Activated CD4-positive, alpha-beta T cell treated with anti-CD3 and anti-CD28 coated beads, Interleukin-2, amount 10 ng/mL, durations not matched to agents 7 days and 5 days (primary cell): Measurements from ENCODE around the gene CDSN. TPM values are rescaled to one million over a fixed set of nuclear protein-coding genes. Genes with fewer than 3 reads are reported as not detected.
A peak's percentile ranks its signal among the peaks of the same experiment; 100 is the strongest.

Source experiments
- CTCF ChIA-PET: fragments of 350-600 bp; sonication (Branson Sonifier 250); formaldehyde crosslinking; loops from one replicate; lab custom pipeline; 2021; ENCODE audit warnings: antibody characterized with exemption; lab: Charles Lee
- POLR2A ChIA-PET: fragments of 350-600 bp; sonication (Branson Sonifier 250); formaldehyde crosslinking; loops from one replicate; lab custom pipeline; 2021; ENCODE audit warnings: antibody characterized with exemption; lab: Charles Lee
- DNase-seq: peaks from one replicate; pipeline ENCODE4 v3.0.0-alpha.2; 2020
- H3K27ac Mint-ChIP-seq: one replicate; pipeline ENCODE4 v1.8.0; 2021; ENCODE audit warnings: mild to moderate bottlenecking, moderate library complexity, mixed read lengths
- H3K27me3 Mint-ChIP-seq: one replicate; pipeline ENCODE4 v1.8.0; 2021; ENCODE audit warnings: mixed read lengths
- H3K36me3 Mint-ChIP-seq: one replicate; pipeline ENCODE4 v1.8.0; 2021; ENCODE audit warnings: low read depth, mixed read lengths
- H3K4me1 Mint-ChIP-seq: one replicate; pipeline ENCODE4 v1.8.0; 2021; ENCODE audit warnings: mixed read lengths
- H3K4me3 Mint-ChIP-seq: one replicate; pipeline ENCODE4 v1.8.0; 2021; ENCODE audit warnings: mild to moderate bottlenecking, moderate library complexity, mixed read lengths
- H3K9me3 Mint-ChIP-seq: one replicate; pipeline ENCODE4 v1.8.0; 2021; ENCODE audit warnings: mixed read lengths
- total RNA-seq, 2 experiments: library from RNA; stranded (reverse); gene quantifications; one replicate each; pipeline ENCODE4 v1.2.3, GENCODE V29; 2021

Gene CDSN
- total RNA-seq, 2 experiments from 2014 or later: not detected

DNA sequence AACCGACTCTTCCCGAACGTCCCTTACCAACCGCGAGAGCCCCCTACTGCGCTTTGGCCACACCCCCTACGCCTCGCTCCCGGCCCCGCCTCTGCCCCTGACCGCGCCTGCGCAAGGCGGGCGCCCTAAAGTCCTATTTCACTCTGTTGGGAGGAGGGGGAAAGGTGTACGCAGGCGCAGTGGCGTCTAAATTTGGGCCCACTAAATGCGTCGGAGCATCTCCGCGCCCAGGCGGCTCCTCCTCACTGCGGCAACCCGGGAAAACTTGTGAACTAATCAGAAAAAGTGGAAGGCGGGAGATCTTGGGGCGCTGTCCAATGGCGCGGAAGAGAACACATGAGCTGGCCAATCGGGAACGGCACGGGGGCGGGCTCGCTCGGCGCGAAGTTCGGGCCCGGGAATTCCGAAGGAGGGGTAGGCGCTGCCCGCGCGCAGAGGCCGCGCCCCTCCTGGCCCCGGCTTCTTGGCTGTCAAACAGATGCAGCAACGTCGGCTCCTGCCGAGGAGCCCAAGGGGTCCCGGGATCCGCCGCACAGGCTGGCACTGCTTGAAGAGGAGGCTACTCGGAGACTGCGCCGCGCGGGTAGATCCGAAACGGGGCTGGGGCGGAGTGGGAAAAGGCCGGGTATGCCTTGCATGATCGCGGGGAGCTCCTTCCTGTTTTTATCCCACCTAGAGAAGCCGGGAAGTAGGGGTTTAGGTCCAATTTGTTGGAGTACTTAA lies 38.1 kb upstream of the CDSN start, which contains the start of gene TCF19:
Gene TCF19 (plus strand): TSS at position 450 of the 723 bp plus-strand sequence. CDS start 881 bp downstream, outside the sequence.
- peak; percentile 99 for DNase-seq
- H3K36me3 Mint-ChIP-seq: peaks cover 44% of the 10 kb centered on the region
- H3K4me3 Mint-ChIP-seq: peak within 1 kb of the TSS; percentile 87
- no peaks in the 10 kb centered on the region for H3K9me3 Mint-ChIP-seq
- ChIA-PET POLR2A (interaction anchor here (0.9 kb wide), 1 partner anchor 541 kb away, joined by 10 read pairs; the partner anchor contains the start of genes MRPS18B and PPP1R10), CTCF (interaction anchor here (0.7 to 3.3 kb wide), 11 partner anchors 11 to 1228 kb away, joined by 3 to 20 read pairs (median 3); no protein-coding TSS in a partner anchor)
- no peaks in the 10 kb centered on the region for H3K27me3 Mint-ChIP-seq
- peak within 1 kb of the TSS; percentile 84 for H3K27ac Mint-ChIP-seq
- H3K4me1 Mint-ChIP-seq: peaks cover 46% of the 10 kb centered on the region

DNA sequence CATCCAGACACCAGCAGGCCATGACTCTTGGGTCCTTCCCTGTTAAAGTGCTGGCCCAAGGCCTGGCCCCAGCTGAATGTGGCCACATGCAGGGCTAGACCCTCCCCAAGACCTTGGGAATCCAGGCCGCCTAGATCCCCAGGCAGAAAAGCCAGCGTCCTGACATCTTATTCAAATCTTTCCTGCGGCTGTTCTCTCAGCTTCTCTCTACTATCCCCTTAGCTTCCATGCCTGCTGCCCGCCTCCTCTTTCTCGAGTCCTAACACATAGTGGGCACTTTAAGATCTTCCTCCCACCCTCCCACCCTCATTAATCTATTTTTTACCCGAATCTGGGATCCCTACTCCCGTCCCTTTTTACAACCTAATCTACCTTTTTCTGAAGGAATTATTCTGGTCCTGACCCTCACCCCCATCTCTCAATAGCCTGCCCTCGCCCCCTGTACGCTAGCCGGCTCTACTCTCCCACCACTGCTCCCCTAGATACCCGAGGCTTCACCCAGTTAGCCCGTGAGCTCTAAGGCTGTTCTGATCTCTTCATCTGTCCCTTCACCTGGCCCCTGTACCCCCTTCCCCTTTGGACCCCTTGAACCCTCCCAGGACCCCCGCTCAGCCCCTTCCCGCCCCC lies 37.4 kb upstream of the CDSN start, which contains the start of gene CCHCR1:
Gene CCHCR1 (minus strand): TSS at position 290 of the 627 bp plus-strand sequence. CDS start 202 bp downstream, at position 88.
- DNase-seq: no peak
- Mint-ChIP-seq H3K27ac (peak within 1 kb of the TSS; percentile 84), H3K36me3 (peaks cover 40% of the 10 kb centered on the region), H3K27me3 (no peaks in the 10 kb centered on the region), H3K9me3 (no peaks in the 10 kb centered on the region), H3K4me3 (peak within 1 kb of the TSS; percentile 87), H3K4me1 (peaks cover 43% of the 10 kb centered on the region)
- ChIA-PET CTCF (interaction anchor here (0.7 to 3.3 kb wide), 12 partner anchors 10 to 1227 kb away, joined by 3 to 20 read pairs (median 4); no protein-coding TSS in a partner anchor), POLR2A (interaction anchor here (0.9 kb wide), 1 partner anchor 540 kb away, joined by 10 read pairs; the partner anchor contains the start of genes MRPS18B and PPP1R10)

DNA sequence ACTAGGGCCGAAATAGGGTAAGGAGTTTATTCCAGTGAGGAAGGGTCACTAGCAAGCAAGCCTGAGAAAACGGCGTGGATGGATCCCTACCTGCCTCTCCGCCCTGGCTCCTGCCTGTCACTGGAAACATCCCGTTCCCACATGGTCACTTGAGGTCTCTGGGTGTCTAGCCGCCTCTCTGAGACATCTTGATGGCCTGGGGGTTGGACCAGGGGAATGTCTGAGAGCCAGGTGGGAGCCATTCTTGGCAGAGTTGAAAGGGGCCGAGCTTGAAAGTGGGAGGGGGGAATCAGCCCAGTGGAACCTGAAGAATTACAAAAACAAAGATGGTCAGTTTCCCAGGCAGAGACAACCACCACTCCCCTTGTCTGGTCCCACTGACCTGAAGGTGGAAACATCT lies 36.4 kb upstream of the CDSN start:
- Mint-ChIP-seq H3K4me1 (peaks cover 36% of the 10 kb centered on the region), H3K9me3 (no peaks in the 10 kb centered on the region), H3K27me3 (no peaks in the 10 kb centered on the region), H3K36me3 (peaks cover 31% of the 10 kb centered on the region), H3K27ac (no peak overlapping the region), H3K4me3 (peak overlapping the region; percentile 87)
- CTCF ChIA-PET: interaction anchor here (1.1 to 3.3 kb wide), 5 partner anchors 9 to 210 kb away, joined by 3 to 20 read pairs (median 4); no protein-coding TSS in a partner anchor
- no peak for DNase-seq
- POLR2A ChIA-PET: no interaction called here

DNA sequence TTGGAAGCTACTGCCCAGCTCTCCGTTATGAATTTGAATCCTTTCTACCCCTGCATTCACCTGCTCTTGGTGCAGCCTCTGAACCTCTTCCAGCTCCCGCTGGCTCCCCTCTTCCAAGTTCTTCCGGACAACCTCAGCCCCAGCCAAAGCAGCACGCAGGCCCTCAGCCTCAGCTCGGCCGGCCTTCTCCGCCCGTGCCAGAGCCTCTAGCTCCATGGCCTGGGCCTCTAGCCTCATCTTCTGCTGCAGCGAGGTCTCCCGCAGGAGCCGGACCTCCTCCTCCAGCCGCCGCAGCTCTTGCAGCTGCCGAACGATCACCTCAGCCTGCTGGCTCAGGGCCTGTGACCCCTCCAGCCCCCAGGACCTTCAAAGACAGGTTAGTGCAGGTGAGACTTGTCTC lies 34.2 kb upstream of the CDSN start:
- POLR2A ChIA-PET: no interaction called here
- Mint-ChIP-seq H3K4me1 (peaks cover 21% of the 10 kb centered on the region), H3K4me3 (no peak overlapping the region), H3K9me3 (no peaks in the 10 kb centered on the region), H3K36me3 (peaks cover 20% of the 10 kb centered on the region), H3K27ac (no peak overlapping the region), H3K27me3 (no peaks in the 10 kb centered on the region)
- CTCF ChIA-PET: interaction anchor here (1.4 kb wide), 1 partner anchor 9 kb away, joined by 3 read pairs; no protein-coding TSS in a partner anchor
- DNase-seq: no peak

DNA sequence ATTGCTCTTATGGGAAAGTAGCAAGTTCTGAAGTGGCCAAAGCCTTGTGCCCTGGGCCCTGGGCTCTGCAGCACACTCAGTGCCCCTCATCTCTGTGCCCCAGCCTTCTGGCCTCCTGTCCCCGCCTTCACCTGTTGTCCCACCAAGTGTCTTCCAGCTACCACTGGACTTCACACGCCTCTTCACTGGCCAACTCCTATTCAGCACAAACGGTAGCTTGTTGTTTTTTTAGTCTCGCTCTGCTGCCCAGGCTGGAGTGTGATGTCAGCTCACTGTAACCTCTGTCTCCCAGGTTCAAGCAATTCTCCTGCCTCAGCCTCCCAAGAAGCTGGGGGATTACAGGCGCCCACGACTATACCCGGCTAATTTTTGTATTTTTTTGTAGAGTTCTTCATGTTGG lies 32.5 kb upstream of the CDSN start:
- no peak for DNase-seq
- no peaks in the 10 kb centered on the region for H3K9me3 Mint-ChIP-seq
- no peak overlapping the region for H3K27ac Mint-ChIP-seq
- peaks cover 13% of the 10 kb centered on the region for H3K36me3 Mint-ChIP-seq
- peaks cover 15% of the 10 kb centered on the region for H3K4me1 Mint-ChIP-seq
- ChIA-PET CTCF (interaction anchor here (1.5 kb wide), 1 partner anchor 14 kb away, joined by 4 read pairs; the partner anchor contains the start of gene PSORS1C2), POLR2A (interaction anchor here (0.6 kb wide), 1 partner anchor 14 kb away, joined by 8 read pairs; no protein-coding TSS in a partner anchor)
- H3K27me3 Mint-ChIP-seq: no peaks in the 10 kb centered on the region
- no peak overlapping the region for H3K4me3 Mint-ChIP-seq

DNA sequence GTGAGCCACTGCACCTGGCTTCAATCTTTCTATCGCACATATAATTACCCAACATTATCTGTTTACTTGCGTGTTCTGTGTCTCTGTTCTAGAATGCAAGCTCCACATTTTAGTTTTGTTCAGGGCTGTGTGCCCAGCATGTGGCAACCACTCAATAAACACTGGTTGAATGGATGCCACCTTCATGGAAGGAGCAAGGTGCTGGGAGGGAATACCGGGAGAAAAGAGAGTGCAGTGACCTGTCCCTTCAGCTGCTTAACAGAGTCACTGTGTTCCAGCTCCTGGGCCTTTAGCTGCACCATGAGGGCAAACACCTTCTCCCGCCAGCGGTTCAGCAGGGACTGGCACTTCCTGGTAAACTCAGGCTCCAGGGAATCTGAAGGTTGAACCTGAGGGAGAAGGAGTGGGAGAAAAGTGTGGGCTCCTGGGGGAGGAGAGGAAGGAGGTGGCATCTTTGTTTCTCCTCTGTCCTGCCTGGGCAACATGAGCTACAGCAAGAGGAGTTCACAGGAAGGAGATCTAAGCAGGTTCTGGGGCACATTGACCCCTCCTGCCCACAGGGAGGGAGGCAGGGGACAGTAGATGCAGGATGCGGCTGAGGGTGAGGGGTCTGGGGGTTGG lies 29.7 kb upstream of the CDSN start:
- CTCF ChIA-PET: interaction anchor here (0.6 to 0.8 kb wide), 2 partner anchors 13 to 20 kb away, joined by 3 read pairs; no protein-coding TSS in a partner anchor
- no peak overlapping the region for H3K4me3 Mint-ChIP-seq
- peaks cover 11% of the 10 kb centered on the region for H3K36me3 Mint-ChIP-seq
- H3K27ac Mint-ChIP-seq: no peak overlapping the region
- no peaks in the 10 kb centered on the region for H3K27me3 Mint-ChIP-seq
- POLR2A ChIA-PET: no interaction called here
- H3K4me1 Mint-ChIP-seq: no peaks in the 10 kb centered on the region
- no peaks in the 10 kb centered on the region for H3K9me3 Mint-ChIP-seq
- no peak for DNase-seq

DNA sequence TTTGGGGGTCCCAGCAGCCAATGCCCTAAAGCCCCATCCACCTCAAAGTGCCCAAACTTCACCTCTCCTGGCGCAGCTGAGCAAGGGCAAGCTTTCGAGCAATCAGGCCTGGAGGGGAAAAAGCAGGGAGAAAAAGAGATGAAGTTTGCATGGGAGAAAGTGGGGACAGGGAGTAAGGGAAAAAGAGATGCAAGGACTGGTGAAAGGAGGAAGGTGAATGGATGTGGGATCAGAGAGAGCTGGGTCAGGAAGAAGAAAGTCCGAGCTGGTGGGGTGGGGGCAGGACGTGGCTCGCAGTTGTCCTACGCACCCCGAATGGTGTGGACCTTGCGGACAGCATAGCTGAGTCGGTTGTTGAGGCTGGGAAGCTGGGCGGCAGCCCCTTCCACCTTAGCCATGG lies 25.1 kb upstream of the CDSN start:
- Mint-ChIP-seq H3K4me1 (no peaks in the 10 kb centered on the region), H3K27ac (no peak overlapping the region), H3K36me3 (no peaks in the 10 kb centered on the region), H3K27me3 (no peaks in the 10 kb centered on the region), H3K9me3 (no peaks in the 10 kb centered on the region), H3K4me3 (no peak overlapping the region)
- ChIA-PET CTCF (interaction anchor here (1.0 to 3.5 kb wide), 5 partner anchors 14 to 47 kb away, joined by 3 to 16 read pairs (median 5); partner anchors contain the start of gene TCF19), POLR2A (no interaction called here)
- DNase-seq: no peak

DNA sequence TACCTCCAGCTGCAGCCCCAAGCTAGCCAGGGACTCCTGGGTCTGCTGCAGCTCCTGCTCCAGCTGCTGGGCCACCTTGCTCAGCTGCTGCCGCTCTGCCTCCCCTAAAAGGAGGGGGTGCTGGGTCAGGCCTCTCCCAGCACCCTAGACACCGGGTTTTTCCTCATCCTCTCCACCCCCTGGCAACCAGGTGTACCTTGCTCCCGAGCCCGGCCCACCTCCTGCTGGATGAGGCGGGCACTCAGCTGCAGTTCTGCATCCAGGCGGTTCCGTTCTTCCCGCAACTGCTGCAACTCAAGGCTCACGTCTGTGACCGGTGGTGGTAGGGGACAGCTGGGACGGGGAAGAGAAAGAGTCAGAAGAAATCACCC lies 24.7 kb upstream of the CDSN start:
- no peaks in the 10 kb centered on the region for H3K27me3 Mint-ChIP-seq
- no peaks in the 10 kb centered on the region for H3K4me1 Mint-ChIP-seq
- ChIA-PET POLR2A (no interaction called here), CTCF (interaction anchor here (1.1 to 2.8 kb wide), 3 partner anchors 21 to 47 kb away, joined by 3 to 6 read pairs (median 5); no protein-coding TSS in a partner anchor)
- H3K36me3 Mint-ChIP-seq: no peaks in the 10 kb centered on the region
- no peak overlapping the region for H3K27ac Mint-ChIP-seq
- no peaks in the 10 kb centered on the region for H3K9me3 Mint-ChIP-seq
- no peak for DNase-seq
- H3K4me3 Mint-ChIP-seq: no peak overlapping the region

DNA sequence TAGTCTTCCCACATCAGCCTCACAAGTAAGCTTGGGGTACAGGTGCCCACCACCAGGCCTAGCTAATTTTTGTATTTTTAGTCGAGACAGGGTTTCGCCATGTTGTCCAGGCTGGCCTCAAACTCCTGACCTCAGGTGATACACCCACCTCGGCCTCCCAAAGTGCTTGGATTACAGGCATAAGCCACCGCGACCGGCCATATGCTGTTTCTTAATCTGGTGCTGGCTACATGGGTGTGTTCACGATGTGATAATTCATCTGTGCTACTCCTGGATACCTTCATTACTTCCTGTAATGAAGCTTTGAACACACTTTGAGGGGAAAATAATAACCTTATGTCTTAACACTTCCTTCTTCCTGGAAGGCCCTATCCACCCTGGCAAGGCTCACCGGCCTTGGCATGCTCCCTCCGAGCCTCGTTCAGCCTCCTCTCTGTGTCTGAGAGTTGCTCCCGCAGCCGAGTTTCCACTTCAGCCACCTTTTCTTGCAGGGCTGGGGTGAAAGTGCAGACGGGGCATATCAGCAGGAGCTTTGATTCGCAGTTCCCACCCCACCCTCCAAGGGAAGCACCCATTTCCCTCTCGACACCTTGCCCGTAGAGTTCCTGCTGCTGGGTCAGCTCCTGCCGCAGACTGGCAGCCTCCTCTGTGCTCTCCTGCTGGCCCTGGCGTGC lies 24.2 kb upstream of the CDSN start:
- CTCF ChIA-PET: interaction anchor here (1.8 to 2.8 kb wide), 2 partner anchors 21 to 48 kb away, joined by 5 to 6 read pairs; no protein-coding TSS in a partner anchor
- DNase-seq: no peak
- Mint-ChIP-seq H3K27ac (no peak overlapping the region), H3K27me3 (no peaks in the 10 kb centered on the region), H3K36me3 (no peaks in the 10 kb centered on the region), H3K4me1 (no peaks in the 10 kb centered on the region), H3K4me3 (no peak overlapping the region), H3K9me3 (no peaks in the 10 kb centered on the region)
- POLR2A ChIA-PET: no interaction called here

DNA sequence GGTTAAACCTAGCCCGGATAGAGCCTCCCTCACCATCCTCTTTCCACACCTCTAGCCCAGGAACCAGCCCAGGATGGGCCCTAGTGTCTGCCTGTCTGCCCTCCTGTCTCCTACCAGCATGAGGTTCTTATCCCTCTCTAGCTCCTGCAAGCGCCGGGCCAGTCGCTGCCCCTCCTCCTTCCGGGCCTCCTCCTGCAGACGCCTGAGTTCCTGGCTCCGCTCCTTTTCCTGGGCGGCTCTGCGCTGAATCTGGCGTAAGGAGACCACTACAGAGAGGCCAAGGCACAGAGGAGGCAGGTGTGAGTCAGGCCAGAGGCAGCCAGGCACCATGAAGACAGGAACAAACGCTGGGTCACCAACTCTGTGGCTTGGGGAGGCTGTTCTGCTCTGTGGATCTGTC lies 22.9 kb upstream of the CDSN start:
- Mint-ChIP-seq H3K27me3 (no peaks in the 10 kb centered on the region), H3K9me3 (no peaks in the 10 kb centered on the region), H3K27ac (no peak overlapping the region), H3K4me3 (no peak overlapping the region), H3K4me1 (no peaks in the 10 kb centered on the region), H3K36me3 (no peaks in the 10 kb centered on the region)
- ChIA-PET POLR2A (no interaction called here), CTCF (interaction anchor here (0.6 to 2.8 kb wide), 3 partner anchors 14 to 257 kb away, joined by 4 to 6 read pairs (median 4); no protein-coding TSS in a partner anchor)
- no peak for DNase-seq

DNA sequence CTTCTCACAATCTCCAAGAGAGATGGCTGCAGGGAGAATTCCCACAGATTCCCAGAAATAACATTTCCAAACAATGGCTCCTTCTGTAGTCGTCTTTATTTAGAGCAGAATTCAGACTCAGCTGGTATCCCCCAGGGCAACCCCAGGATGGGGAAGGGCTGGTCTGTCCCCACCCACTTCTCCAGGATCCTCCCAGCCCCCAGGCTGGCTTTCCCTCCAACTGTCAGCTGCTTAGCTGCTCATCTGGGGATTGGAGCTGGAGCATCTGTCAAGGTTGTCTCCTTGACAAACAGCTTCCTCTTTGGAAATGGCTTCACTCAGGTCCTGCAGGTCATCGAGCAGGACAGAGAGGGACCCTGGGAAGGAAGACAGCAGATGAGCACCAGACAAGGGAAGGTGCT lies 22.1 kb upstream of the CDSN start:
- H3K27me3 Mint-ChIP-seq: no peaks in the 10 kb centered on the region
- no peak overlapping the region for H3K27ac Mint-ChIP-seq
- ChIA-PET CTCF (interaction anchor here (0.6 to 1.5 kb wide), 5 partner anchors 14 to 257 kb away, joined by 3 to 4 read pairs (median 3); no protein-coding TSS in a partner anchor), POLR2A (no interaction called here)
- H3K9me3 Mint-ChIP-seq: no peaks in the 10 kb centered on the region
- H3K4me3 Mint-ChIP-seq: no peak overlapping the region
- DNase-seq: no peak
- H3K36me3 Mint-ChIP-seq: no peaks in the 10 kb centered on the region
- H3K4me1 Mint-ChIP-seq: peaks cover 5% of the 10 kb centered on the region
